NT2/D1 (cell line): ENCODE data around the gene VPS37C.

Source experiments
- YY1 ChIP-seq: IDR thresholded peaks from 2 replicates; pipeline ENCODE4 v1.6.1; 2011; ENCODE audit not compliant: insufficient read length, insufficient read depth
- ZNF274 ChIP-seq: IDR thresholded peaks from 2 replicates; pipeline ENCODE4 v1.6.1; 2011; ENCODE audit warnings: mild to moderate bottlenecking, low read depth, low read length

GRCh38 chr11:61194169-61194671 lies 33.0 kb upstream of the VPS37C start:
- TF ChIP-seq YY1 = no peak
- TF ChIP-seq ZNF274 = no peak
